HG02610 (cell line): Measurements from ENCODE around the gene CRHR1.
"Not testable (repeated sequence)": the region's sequence is repeated elsewhere in the genome, so short reads cannot be mapped to it uniquely, and the experiment has no call there.

Experiments
- ATAC-seq: cut with Tn5 transposase; IDR thresholded peaks from one replicate; pipeline ENCODE4 v1.9.1; 2021; ENCODE audit warnings: mild to moderate bottlenecking, moderate library complexity; ENCODE audit not compliant: unreplicated experiment

CRHR1 gene

GRCh38 chr17:45784293-45784740, at the start of gene CRHR1:
Gene CRHR1 (plus strand): TSS chr17:45784320. CDS start chr17:45784545, 225 bp downstream.
- ATAC-seq, result no peak

DNA sequence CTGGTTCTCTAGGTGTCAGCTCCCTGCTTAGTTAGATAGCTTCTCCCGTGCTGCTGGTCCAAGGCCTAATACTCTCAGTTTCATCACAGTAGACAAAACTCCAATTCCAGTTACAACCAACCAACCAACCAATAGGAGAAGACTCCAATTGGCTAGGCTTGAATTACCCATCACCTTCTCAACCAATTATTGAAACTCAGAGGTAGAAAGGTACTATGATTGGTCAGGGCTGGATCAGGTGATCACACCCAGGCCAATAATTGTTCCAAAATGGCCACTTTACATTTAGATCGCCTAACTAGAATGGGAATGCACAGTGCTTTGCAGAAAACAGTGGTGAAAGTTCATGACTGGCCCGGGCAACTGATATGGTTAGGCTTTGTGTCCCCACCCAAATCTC, 49.5 kb upstream of the CRHR1 start:
- ATAC-seq, result no peak

- ATAC-seq, result no peak
Observed at GRCh38 chr17:45735488-45735887, 48.6 kb upstream of the CRHR1 start.

DNA sequence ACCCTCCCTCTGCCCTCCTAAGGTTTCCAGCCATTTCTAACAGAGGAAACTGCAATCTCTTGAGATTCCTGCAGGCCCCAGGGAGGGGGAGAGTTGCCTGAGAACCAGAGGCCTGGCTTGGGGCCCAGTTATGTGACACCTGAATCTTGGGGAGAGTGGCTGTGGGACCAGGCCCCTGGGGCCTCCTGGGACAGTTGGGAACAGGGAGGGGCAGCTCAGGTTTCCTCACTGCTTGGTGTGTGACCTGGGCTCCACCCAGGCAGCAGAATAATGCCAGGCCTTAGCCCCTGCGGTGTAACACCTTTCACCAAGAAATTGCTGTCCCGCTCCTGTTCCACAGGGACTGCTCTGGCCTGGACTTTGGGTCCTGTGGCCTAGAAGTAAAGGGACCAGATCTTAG, 44.3 kb upstream of the CRHR1 start:
- no peak for ATAC-seq

DNA sequence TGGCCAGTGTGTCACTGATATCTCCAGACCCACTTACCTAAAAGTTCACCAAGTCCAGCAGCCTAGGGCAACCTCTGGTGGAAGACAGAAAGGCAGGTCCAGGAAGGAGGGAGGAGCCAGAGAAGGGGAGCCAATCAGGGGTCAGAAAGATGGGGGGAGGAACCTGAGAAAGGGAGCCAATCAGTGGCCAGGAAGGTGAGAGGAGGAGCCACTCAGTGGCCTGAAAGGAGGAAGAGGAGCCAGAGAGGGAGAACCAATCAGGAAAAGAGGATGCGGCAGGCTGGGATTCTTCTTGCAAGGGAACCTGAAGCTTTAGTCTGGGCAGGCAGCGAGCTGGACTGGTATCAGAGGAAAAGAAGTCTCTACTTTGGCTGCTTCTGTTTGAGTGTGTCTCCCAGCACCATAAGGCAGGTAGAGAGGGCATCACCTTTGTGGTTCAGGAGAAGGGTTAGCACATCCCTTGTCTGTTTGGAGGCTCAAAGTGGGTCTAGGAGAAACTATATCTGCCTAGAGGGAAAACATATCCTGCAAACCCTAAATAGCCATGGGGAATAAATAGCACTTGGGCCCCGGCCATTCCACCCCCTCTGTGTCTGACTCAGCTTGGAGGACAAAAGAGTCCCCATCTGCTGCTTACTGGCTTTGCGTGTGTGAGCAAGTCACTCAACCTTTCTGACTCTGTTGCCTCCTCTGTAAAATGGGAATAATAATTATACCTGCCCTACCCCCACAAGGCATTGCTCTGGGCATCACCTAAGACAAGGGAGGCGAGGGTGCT, 43.4 kb upstream of the CRHR1 start:
- no peak for ATAC-seq

DNA sequence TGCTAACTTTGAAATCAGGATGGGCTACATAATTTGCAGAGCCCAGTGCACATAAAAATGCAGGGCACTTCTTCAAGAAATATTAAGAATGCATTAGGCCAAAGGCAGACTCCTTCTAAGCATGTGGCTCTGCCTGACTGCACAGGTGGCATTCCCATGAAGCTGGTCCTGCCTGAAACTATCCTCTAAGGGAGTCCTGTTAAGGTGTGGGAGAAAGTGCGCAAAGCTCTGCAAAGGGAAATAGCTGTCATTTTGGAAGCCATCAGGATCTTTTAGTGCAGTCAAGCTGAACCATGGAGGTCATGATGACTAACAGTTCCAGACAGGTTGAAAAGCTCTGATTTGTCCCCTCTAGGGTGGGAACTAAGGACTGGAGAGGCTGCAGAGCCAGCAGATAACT, 41.9 kb upstream of the CRHR1 start:
- no peak for ATAC-seq

DNA sequence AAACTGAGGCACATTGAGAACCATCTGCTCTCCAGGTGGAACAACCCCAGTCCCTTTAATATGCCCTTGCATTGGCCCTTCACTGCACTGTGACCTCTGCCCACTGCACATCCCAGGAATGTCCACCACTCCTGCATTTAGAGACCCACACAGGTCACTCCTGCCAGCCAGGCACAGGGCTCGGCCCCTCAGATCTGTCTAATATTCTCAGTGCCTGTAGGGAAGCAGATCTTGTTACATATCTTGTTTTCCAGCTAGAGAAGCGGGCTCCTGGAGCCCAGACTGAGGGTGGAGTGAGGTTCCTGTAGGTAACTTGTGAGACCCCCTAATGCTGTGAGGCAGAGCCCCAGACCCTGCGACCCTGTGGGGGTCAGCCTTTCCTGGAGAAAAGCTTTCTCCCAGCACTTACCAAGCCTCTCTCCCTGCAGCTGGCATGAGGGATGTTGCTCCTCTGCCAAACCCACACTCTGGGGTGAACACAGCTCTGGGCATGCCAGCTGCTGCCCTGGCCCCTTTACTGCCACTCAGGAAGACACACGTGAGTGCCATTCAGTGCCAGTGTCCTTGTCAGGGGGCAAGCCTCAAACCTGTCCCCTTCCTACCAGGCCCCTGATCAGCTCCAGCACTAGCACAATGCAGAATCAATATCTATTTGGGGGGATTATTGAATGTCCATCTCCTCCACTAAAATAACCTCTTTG, 40.3 kb upstream of the CRHR1 start:
- ATAC-seq, result no peak

DNA sequence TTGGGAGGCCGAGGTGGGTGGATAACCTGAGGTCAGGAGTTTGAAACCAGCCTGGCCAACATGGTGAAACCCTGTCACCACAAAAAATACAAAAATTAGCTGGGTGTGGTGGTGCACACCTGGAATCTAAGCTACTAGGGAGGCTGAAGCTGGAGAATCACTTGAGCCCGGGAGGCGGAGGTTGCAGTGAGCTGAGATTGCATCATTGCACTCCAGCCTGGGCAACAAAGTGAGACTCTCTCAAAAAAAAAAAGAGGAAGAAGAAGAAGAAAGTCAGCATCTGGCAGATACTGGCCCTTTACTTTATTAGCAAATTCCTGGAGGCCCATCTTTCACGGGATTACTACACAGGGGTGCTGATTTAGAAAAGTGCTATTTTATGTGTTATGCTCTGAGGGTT, 39.3 kb upstream of the CRHR1 start:
- not testable (repeated sequence) for ATAC-seq

- ATAC-seq, result no peak
Observed at GRCh38 chr17:45745601-45746494, 38.3 kb upstream of the CRHR1 start.

GRCh38 chr17:45747911-45748310, 36.2 kb upstream of the CRHR1 start:
- ATAC-seq, result no peak

DNA sequence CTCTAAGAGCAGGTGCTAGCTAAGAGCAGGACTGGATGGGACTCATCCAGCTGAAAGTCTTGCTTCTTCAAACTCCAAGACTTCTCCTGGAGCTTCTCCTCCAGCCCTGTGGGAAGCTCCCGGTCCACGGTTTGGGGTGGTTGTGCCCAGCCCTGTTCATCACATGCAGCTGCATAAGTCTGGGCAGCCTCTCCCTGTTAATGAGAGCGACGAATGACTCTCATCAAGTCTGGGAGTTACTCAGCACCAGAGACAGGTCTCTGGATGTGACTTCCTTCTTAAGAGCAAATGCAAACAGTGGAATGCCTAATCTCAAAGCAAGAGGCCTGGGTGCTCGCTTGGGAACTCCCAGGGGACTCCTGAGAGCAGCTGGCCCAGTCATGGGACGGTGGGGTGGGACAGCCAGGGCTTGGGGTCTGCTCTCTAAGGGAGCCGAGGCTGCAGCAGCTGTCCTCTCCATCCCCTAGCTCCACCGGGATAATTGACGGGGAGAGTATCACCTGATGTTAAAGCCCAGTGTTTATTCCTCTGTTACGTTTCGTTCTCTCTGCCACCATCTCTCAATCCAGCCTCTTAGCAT, 35.3 kb upstream of the CRHR1 start:
- no peak for ATAC-seq

DNA sequence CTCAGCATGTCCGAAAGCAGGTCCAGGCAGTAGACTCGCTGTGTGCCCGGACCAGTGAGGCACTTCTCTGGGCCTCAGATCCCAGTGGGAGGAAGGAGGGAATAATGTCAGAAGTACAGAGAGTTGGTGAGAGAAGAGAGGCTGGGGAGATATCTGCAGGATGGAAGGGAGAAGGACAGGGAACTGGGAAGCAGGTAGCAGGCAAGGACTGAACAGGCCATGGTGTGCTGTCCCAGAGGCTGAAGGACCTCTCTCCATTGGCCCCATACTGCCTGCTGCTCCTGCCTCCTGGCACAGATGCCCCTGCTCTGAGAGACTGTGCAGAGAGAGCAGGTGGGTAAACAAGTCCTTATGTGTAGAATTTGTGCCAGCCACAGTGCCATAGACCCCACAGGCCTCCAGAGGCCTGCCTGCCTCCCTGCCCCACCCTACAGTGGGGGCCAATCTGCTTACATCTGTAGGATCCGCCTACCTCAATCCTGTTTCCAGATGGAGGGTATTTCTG, 34.2 kb upstream of the CRHR1 start:
- ATAC-seq, result no peak

GRCh38 chr17:45750779-45751440, 33.2 kb upstream of the CRHR1 start:
- no peak for ATAC-seq

DNA sequence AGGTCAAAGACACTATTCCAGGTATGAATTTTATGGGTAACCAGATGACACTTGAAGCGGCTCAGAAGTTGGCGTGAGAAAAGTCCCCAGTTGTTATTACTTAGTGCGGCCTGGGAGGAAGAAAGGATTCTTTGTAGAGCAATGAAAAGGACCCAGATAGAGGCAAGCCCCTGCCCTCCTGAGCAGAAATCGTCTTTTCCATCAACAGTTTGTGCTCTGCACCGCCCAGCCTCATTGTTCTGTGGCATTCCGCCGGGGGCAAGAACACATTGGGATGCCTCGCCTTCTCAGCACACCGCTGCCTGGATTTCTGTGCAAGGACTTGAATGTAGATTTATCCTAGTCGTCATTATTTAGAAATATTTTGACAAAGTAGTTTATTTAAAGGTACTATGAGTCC, 32.7 kb upstream of the CRHR1 start:
- ATAC-seq, result no peak

DNA sequence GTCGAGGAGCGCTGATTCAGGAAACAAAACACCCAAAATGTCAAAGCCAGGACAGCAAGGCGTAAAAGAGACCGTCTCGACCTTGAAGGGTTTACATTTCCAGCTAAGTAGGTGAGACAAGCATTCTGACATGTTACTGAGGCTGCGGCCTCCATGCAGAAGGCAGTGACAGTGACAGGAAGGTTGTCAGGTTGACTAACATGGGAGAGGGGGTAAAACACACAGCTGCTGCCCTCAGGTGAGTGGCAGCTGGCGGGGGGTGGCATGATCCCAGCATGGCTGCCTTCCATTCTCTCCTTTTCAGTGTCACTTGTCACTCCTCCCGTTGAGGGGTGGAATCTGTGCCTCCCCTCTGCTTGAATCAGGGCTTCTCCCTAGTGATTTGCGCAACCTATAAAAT, 31.9 kb upstream of the CRHR1 start:
- ATAC-seq, result no peak

DNA sequence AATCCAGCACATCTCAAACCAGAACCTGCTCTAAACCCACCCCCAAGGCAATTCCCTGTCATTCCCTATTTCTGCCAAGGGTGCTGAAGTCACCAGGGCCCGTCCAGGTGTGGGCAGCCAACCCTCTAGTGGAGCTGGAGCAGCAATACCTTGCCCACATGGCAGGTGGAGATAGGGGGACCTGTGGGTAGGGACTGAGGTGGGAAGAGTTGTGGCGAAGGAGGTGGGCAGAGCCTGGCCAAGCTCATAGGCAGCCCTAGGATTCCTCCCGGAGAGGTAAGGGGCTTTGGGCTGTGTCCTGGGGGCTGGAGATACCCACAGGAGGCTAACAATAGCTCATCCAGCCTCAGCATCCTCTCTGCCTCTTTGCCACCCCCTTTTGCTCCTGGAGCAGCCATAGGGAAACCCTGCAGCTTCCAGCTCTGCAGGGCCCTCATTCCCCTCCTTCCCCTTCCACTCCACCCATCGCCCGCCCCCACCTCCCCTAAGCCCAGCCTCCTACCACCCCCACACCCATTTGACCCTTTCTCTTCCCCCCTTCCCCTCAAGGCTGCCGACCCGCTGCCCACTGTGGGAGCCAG, 30.4 kb upstream of the CRHR1 start:
- no peak for ATAC-seq

DNA sequence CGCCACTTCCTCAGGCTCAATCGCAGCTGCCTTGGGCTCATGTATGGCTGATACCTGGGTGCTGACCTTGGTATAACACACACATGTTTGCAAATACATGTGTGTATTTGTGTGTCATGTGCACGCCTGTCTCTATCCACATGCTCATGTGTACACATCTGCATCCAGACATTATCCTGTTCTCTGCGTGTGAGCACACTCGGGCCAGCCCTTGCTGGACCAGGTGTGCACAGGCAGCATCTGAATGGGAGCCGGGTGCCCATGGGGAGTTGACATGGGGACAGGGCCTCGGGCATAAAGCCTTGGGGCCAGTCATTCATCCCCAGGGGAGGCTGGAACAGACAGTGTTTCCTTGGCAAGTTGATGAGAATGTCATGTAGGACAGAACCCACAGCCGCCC, 29.1 kb upstream of the CRHR1 start:
- ATAC-seq, result no peak

DNA sequence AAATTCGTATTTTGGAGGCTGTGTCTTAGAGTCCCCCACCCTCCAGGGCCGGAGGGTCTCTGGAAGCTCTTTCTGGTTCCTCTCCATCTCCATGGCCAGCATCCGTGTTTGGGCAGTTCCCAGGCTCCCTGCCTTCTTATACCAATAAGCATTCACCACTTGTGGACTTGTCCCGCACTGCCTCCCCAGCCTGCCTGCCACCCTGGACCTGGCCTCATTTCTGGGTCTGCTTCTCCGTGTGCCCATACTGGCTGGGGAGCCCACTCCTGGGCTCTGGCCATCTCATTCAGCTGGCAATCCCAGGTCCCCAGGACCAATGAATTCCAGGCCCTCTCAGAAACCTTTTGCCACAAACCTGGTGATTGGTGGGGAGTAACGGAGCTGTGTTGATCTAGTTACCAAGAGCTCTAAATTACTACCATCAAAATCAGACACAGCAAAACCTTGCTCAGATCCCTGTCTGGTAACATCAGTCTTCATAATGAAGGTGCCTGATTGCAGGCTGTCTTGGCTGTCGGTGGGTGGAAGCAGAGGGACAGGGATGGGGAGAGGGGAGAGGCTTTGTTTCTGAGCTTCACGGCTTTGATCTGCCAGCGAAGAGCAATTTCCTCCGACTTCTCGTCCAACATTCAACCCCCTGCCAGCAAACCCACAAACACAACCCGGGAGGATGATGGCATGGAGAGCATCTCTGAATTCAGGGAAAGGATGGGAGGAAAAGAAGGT, 27.7 kb upstream of the CRHR1 start:
- ATAC-seq, result no peak
